Neural cell (in vitro differentiated cells): Measurements from ENCODE around the gene MTLN. TPM values are rescaled to one million over a fixed set of nuclear protein-coding genes. Genes with fewer than 3 reads are reported as not detected.
"Not testable (repeated sequence)": the region's sequence is repeated elsewhere in the genome, so short reads cannot be mapped to it uniquely, and the experiment has no call there.

Source experiments
- H2AFZ ChIP-seq: fragments of 200-600, 300-800 bp; sonication (generic), shearing (Covaris generic); 2 replicates; pipeline ENCODE4 v1.6.0; 2014; ENCODE audit warnings: low read depth, mild to moderate bottlenecking, antibody characterized with exemption, low read length, moderate library complexity
- H3F3A ChIP-seq: fragments of 200-600 bp; shearing (Covaris generic); 2 replicates; pipeline ENCODE4 v1.6.1; 2016; ENCODE audit warnings: mild to moderate bottlenecking, moderate library complexity, mixed read lengths, antibody characterized with exemption, low read length; ENCODE audit not compliant: insufficient read depth, poor library complexity, severe bottlenecking
- H3K27ac ChIP-seq: fragments of 200-600, 300-800 bp; sonication (generic), shearing (Covaris generic); 2 replicates; pipeline ENCODE4 v1.5.1; 2014; ENCODE audit warnings: mild to moderate bottlenecking, low read length, moderate library complexity
- H3K27me3 ChIP-seq: fragments of 300-800, 200-600 bp; sonication (generic), shearing (Covaris generic); 2 replicates; pipeline ENCODE4 v1.6.0; 2014; ENCODE audit warnings: mild to moderate bottlenecking, low read depth, low read length, moderate library complexity; ENCODE audit not compliant: insufficient read depth
- H3K36me3 ChIP-seq: fragments of 300-800, 200-600 bp; sonication (generic), shearing (Covaris generic); 2 replicates; pipeline ENCODE4 v1.5.1; 2014; ENCODE audit warnings: mild to moderate bottlenecking, antibody characterized with exemption, low read length, moderate library complexity; ENCODE audit not compliant: insufficient read depth
- H3K4me2 ChIP-seq: fragments of 300-800, 200-600 bp; sonication (generic), shearing (Covaris generic); 2 replicates; pipeline ENCODE4 v1.6.0; 2014; ENCODE audit warnings: mild to moderate bottlenecking, low read length
- H3K4me3 ChIP-seq: fragments of 300-800, 200-600 bp; sonication (generic), shearing (Covaris generic); 2 replicates; pipeline ENCODE4 v1.5.1; 2014; ENCODE audit warnings: mild to moderate bottlenecking, low read length, moderate library complexity
- H3K79me2 ChIP-seq: fragments of 200-600 bp; shearing (Covaris generic); replicated peaks from 2 replicates; pipeline ENCODE4 v1.6.0; 2014; ENCODE audit warnings: mild to moderate bottlenecking, low read length, moderate library complexity; ENCODE audit not compliant: insufficient read depth
- H3K9ac ChIP-seq: fragments of 300-800, 200-600 bp; sonication (generic), shearing (Covaris generic); 2 replicates; pipeline ENCODE4 v1.6.1; 2016; ENCODE audit warnings: mild to moderate bottlenecking, low read length, mixed read lengths
- H3K9me2 ChIP-seq: fragments of 200-600 bp; shearing (Covaris generic); 2 replicates; pipeline ENCODE4 v1.6.1; 2016; ENCODE audit warnings: mild to moderate bottlenecking, low read length, mixed read lengths; ENCODE audit not compliant: insufficient read depth
- H3K9me3 ChIP-seq: fragments of 200-600, 300-800 bp; sonication (generic), shearing (Covaris generic); 2 replicates; pipeline ENCODE4 v1.6.1; 2016; ENCODE audit warnings: mild to moderate bottlenecking, mixed run types, low read length, moderate library complexity, mixed read lengths
- H4K20me1 ChIP-seq: fragments of 200-600 bp; shearing (Covaris generic); 2 replicates; pipeline ENCODE4 v1.6.1; 2016; ENCODE audit warnings: mild to moderate bottlenecking, mixed run types; ENCODE audit not compliant: insufficient read depth
- EP300 ChIP-seq: fragments of 450-650 bp; conservative IDR thresholded peaks from 2 replicates; pipeline ENCODE4 v1.6.1; 2014; ENCODE audit warnings: antibody characterized with exemption, mild to moderate bottlenecking, moderate library complexity; ENCODE audit not compliant: poor library complexity, severe bottlenecking
- EZH2 ChIP-seq: fragments of 200-600, 300-800 bp; shearing (Covaris generic), sonication (generic); IDR thresholded peaks from 2 replicates; pipeline ENCODE4 v1.6.1; 2014; ENCODE audit warnings: antibody characterized with exemption, low read length, borderline replicate concordance, mild to moderate bottlenecking; ENCODE audit not compliant: insufficient read depth, poor library complexity, severe bottlenecking
- MXI1 ChIP-seq: fragments of 450-650 bp; conservative IDR thresholded peaks from 2 replicates; pipeline ENCODE4 v1.6.1; 2014; ENCODE audit warnings: antibody characterized with exemption, mild to moderate bottlenecking; ENCODE audit not compliant: poor library complexity, severe bottlenecking
- POLR2AphosphoS5 ChIP-seq: IDR thresholded peaks from 2 replicates; pipeline ENCODE4 v1.6.1; 2012
- RAD21 ChIP-seq: fragments of 450-650 bp; conservative IDR thresholded peaks from 2 replicates; pipeline ENCODE4 v1.6.1; 2014; ENCODE audit warnings: antibody characterized with exemption, mild to moderate bottlenecking, moderate library complexity
- REST ChIP-seq: IDR thresholded peaks from 2 replicates; pipeline ENCODE4 v1.6.1; 2012; ENCODE audit warnings: borderline replicate concordance
- SMC3 ChIP-seq: fragments of 450-650 bp; conservative IDR thresholded peaks from 2 replicates; pipeline ENCODE4 v1.6.1; 2014; ENCODE audit warnings: antibody characterized with exemption, mild to moderate bottlenecking, moderate library complexity; ENCODE audit not compliant: poor library complexity
- TAF1 ChIP-seq: IDR thresholded peaks from 2 replicates; pipeline ENCODE4 v1.6.1; 2012; ENCODE audit warnings: low read depth
- polyA plus RNA-seq: library from polyadenylated mRNA; depleted of rRNA; stranded (reverse); fragments of >200 nt; gene quantifications from 2 replicates; pipeline ENCODE4 v1.2.3, GENCODE V29; 2014
- TF ChIP-seq, protein P1 (sequence below): fragments of 450-650 bp; IDR thresholded peaks from 2 replicates; pipeline ENCODE4 v1.5.1; 2014; ENCODE audit warnings: antibody characterized with exemption, mild to moderate bottlenecking, moderate library complexity; ENCODE audit not compliant: poor library complexity, severe bottlenecking

Gene MTLN
- polyA plus RNA-seq, 1 donor from 2014 or later = 55.6 TPM

- Histone ChIP-seq H3K4me3 (no peak overlapping the region), H2AFZ (no peak overlapping the region), H3K79me2 (no peaks in the 10 kb centered on the region), H4K20me1 (no peaks in the 10 kb centered on the region), H3K4me2 (no peak overlapping the region), H3K9ac (no peak overlapping the region), H3F3A (no peaks in the 10 kb centered on the region), H3K36me3 (no peaks in the 10 kb centered on the region), H3K27ac (no peak overlapping the region), H3K9me3 (no peaks in the 10 kb centered on the region), H3K9me2 (no peaks in the 10 kb centered on the region), H3K27me3 (no peaks in the 10 kb centered on the region)
- TF ChIP-seq MXI1 (no peak), RAD21 (no peak), TAF1 (no peak), EP300 (no peak), EZH2 (no peak), POLR2AphosphoS5 (no peak), REST (no peak)
- TF ChIP-seq, protein P1, sequence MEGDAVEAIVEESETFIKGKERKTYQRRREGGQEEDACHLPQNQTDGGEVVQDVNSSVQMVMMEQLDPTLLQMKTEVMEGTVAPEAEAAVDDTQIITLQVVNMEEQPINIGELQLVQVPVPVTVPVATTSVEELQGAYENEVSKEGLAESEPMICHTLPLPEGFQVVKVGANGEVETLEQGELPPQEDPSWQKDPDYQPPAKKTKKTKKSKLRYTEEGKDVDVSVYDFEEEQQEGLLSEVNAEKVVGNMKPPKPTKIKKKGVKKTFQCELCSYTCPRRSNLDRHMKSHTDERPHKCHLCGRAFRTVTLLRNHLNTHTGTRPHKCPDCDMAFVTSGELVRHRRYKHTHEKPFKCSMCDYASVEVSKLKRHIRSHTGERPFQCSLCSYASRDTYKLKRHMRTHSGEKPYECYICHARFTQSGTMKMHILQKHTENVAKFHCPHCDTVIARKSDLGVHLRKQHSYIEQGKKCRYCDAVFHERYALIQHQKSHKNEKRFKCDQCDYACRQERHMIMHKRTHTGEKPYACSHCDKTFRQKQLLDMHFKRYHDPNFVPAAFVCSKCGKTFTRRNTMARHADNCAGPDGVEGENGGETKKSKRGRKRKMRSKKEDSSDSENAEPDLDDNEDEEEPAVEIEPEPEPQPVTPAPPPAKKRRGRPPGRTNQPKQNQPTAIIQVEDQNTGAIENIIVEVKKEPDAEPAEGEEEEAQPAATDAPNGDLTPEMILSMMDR = no peak
Observed at GRCh38 chr2:110198016-110198415, 14.3 kb downstream of the MTLN start.

GRCh38 chr2:110197452-110197851 lies 14.9 kb downstream of the MTLN start:
- Histone ChIP-seq H3K79me2 (no peaks in the 10 kb centered on the region), H3F3A (no peaks in the 10 kb centered on the region), H3K27ac (no peak overlapping the region), H2AFZ (no peak overlapping the region), H3K4me2 (no peak overlapping the region), H3K4me3 (no peak overlapping the region), H3K9ac (no peak overlapping the region), H3K9me2 (no peaks in the 10 kb centered on the region), H3K9me3 (no peaks in the 10 kb centered on the region), H4K20me1 (no peaks in the 10 kb centered on the region), H3K36me3 (no peaks in the 10 kb centered on the region), H3K27me3 (no peaks in the 10 kb centered on the region)
- TF ChIP-seq TAF1 (no peak), SMC3 (no peak), MXI1 (no peak), EZH2 (no peak), REST (no peak)
- TF ChIP-seq, protein P1 = no peak

DNA sequence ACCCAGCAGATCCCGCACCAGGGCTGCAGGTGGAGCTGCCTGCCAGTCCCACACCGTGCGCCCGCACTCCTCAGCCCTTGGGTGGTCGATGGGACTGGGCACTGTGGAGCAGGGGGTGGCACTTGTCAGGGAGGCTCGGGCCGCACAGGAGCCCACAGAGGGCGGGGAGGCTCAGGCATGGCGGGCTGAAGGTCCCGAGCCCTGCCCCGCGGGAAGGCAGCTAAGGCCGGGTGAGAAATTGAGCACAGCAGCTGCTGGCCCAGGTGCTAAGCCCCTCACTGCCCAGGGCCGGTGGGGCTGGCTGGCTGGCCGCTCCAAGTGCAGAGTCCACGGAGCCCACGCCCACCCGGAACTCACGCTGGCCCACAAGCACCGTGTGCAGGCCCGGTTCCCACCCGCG lies 22.2 kb downstream of the MTLN start:
- not testable (repeated sequence) for H3K9me2 ChIP-seq, H3K4me3 ChIP-seq, H3K36me3 ChIP-seq, H3F3A ChIP-seq, H3K27ac ChIP-seq, H3K4me2 ChIP-seq, H2AFZ ChIP-seq, H3K27me3 ChIP-seq, H3K79me2 ChIP-seq, H4K20me1 ChIP-seq, H3K9ac ChIP-seq, H3K9me3 ChIP-seq
